Measurements from ENCODE around the gene PDSS2. TPM values are rescaled to one million over a fixed set of nuclear protein-coding genes. Genes with fewer than 3 reads are reported as not detected.

The PDSS2 gene
- total RNA-seq, 1 experiment from 2014 or later, result 12.1 TPM

DNA sequence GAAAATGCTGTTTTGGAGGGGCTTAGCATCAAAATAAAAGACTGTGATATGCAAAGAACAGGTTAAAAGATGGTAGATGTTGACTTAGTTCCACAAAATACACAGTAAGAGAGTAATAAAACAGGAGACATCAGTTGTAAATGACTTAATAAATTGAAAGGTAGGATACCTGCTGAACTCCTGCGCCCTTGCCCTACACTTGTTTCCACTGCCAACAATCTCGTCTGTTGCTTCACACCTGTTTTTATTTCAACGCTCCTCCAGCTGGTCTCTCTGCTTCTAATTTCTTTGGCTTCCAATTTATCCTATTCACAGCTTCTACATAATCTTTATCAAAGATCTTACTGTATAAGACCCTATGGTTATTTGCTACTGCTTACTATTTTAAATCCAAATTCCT is 228.1 kb downstream of the PDSS2 start:
- no peaks in the 10 kb centered on the region for H3K27me3 Mint-ChIP-seq (ENCODE audit: low read depth)
- Histone ChIP-seq H3K79me2 (ENCODE audit: insufficient read depth, low read length) (no peaks in the 10 kb centered on the region), H3K14ac (ENCODE audit: insufficient read depth, low read length) (no peak overlapping the region), H2AK5ac (ENCODE audit: insufficient read length, low read length) (no peak overlapping the region), H3K79me1 (ENCODE audit: insufficient read depth, low read depth, low read length, poor library complexity, severe bottlenecking) (no peaks in the 10 kb centered on the region), H2BK12ac (ENCODE audit: insufficient read length, low read depth, low read length) (no peak overlapping the region), H3K4ac (ENCODE audit: low read depth, low read length) (no peak overlapping the region), H4K20me1 (ENCODE audit: control insufficient read depth, insufficient read depth, insufficient read length) (no peaks in the 10 kb centered on the region), H2BK20ac (ENCODE audit: low read depth, low read length, poor library complexity, severe bottlenecking) (no peak overlapping the region), H4K8ac (replicated peaks; ENCODE audit: insufficient read length, low read depth, low read length) (no peak overlapping the region), H3K23me2 (ENCODE audit: insufficient read length, low read depth, low read length, poor library complexity, severe bottlenecking) (no peaks in the 10 kb centered on the region), H3K23ac (ENCODE audit: insufficient read length, low read depth, low read length) (no peak overlapping the region), H4K91ac (ENCODE audit: insufficient read length, low read depth, low read length) (no peak overlapping the region), H3K4me1 (ENCODE audit: insufficient read depth, low read length) (no peaks in the 10 kb centered on the region), H3K27ac (ENCODE audit: insufficient read length, low read depth, low read length) (no peak overlapping the region), H3K18ac (ENCODE audit: insufficient read length, low read depth, low read length) (no peak overlapping the region), H3K9ac (ENCODE audit: extremely low read depth, insufficient read length, low read length) (no peak overlapping the region), H4K5ac (ENCODE audit: insufficient read length, low read depth, low read length) (no peak overlapping the region), H2BK5ac (ENCODE audit: insufficient read length, low read length) (no peak overlapping the region), H3K9me3 (ENCODE audit: control insufficient read depth, low read depth, low read length) (no peaks in the 10 kb centered on the region), H3K27me3 (ENCODE audit: insufficient read depth, low read length) (no peaks in the 10 kb centered on the region), H3K4me2 (ENCODE audit: insufficient read depth, insufficient read length, low read length) (no peak overlapping the region), H2BK120ac (ENCODE audit: low read depth, low read length, poor library complexity, severe bottlenecking) (no peak overlapping the region), H2AFZ (ENCODE audit: low read length) (no peak overlapping the region), H3T11ph (ENCODE audit: low read length) (no peak overlapping the region), H2BK15ac (ENCODE audit: low read depth, low read length) (no peak overlapping the region), H3K56ac (ENCODE audit: insufficient read length, low read depth, low read length) (no peak overlapping the region)
- peaks cover 2 to 8% (median 2%) of the 10 kb centered on the region in 3 experiments; a peak in 4 of 7 replicates for H3K36me3 Mint-ChIP-seq (ENCODE audit: insufficient read depth in 1 of 3, low read depth in 3 of 3)
- no peak for DNase-seq
- H3K27ac Mint-ChIP-seq, result no peak overlapping the region
- no peak overlapping the region for H3K4me3 Mint-ChIP-seq
- H3K9me3 Mint-ChIP-seq, result no peaks in the 10 kb centered on the region; a peak in 1 of 5 replicates
- peaks cover 8 to 10% of the 10 kb centered on the region in 2 experiments for H3K4me1 Mint-ChIP-seq
- TF ChIP-seq, protein P1, sequence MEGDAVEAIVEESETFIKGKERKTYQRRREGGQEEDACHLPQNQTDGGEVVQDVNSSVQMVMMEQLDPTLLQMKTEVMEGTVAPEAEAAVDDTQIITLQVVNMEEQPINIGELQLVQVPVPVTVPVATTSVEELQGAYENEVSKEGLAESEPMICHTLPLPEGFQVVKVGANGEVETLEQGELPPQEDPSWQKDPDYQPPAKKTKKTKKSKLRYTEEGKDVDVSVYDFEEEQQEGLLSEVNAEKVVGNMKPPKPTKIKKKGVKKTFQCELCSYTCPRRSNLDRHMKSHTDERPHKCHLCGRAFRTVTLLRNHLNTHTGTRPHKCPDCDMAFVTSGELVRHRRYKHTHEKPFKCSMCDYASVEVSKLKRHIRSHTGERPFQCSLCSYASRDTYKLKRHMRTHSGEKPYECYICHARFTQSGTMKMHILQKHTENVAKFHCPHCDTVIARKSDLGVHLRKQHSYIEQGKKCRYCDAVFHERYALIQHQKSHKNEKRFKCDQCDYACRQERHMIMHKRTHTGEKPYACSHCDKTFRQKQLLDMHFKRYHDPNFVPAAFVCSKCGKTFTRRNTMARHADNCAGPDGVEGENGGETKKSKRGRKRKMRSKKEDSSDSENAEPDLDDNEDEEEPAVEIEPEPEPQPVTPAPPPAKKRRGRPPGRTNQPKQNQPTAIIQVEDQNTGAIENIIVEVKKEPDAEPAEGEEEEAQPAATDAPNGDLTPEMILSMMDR (conservative IDR thresholded peaks at IDR 0.05), result no peak
- no CpG with 5 or more reads among the region's 3 CpGs for WGBS (ENCODE audit: extremely low coverage, insufficient read length, low lambda C conversion rate)
